ENCODE results near the gene OR6C1. TPM values are rescaled to one million over a fixed set of nuclear protein-coding genes. Genes with fewer than 3 reads are reported as not detected.
"Not testable (repeated sequence)": the region's sequence is repeated elsewhere in the genome, so short reads cannot be mapped to it uniquely, and the experiment has no call there.

OR6C1 gene
- total RNA-seq: not detected
- long read RNA-seq: 0 reads

DNA sequence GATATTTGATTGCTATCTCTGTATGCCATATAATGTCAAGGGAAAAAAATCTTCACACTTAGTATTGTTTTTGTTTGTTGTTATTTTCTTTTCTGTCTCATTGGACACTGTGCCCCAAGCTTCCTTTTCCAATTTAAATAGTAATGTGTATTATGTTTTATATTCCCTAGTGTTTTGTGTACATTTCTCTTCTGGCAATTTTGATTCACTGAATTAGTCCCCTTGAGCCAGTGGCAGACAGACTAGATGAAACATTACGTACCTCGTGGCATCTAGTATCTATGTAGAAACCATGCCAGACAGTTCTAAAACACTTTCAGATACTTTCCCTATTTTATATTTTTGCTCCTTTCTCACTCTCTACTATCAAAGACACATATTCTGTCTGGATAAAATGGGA, at the start of gene OR6C1:
Gene OR6C1, plus strand, starts transcription at position 301 of the 400 bp plus-strand sequence. CDS start 6,257 bp downstream, outside the sequence.
- no peak for DNase-seq
- TF ChIP-seq CTCF (IDR thresholded peaks at IDR 0.05; ENCODE audit: borderline replicate concordance): no peak
- H3K9me3 ChIP-seq (replicated peaks): peaks cover 2% of the 10 kb centered on the region
- H3K27me3 ChIP-seq (ENCODE audit: low read depth): no peaks in the 10 kb centered on the region
- no peaks in the 10 kb centered on the region for H3K4me1 ChIP-seq
- no peak within 1 kb of the TSS for H3K4me3 ChIP-seq
- no peak within 1 kb of the TSS for H3K27ac ChIP-seq (replicated peaks)
- intact Hi-C loops (cut with micrococcal nuclease): no loop called here
- no peaks in the 10 kb centered on the region for H3K36me3 ChIP-seq

DNA sequence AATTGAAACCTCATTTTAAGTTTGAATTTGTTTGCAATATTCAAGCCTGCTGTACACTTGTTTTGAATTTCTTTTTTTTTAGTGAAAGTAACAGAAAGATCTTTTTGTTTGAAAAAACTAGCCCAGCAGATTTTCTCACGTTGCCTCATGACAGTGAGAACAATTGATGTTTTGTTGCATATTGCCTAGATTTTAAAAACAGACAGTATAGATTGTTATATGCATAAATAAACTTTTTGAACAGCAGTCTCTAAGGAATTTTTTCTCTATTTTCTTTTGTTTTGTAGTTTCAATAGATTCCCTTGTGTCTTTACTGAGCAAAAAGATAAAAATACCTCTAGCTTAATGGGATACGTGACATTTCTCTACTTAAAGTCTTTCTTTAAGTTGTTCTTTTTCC, 33.2 kb upstream of the OR6C1 start:
- intact Hi-C loops (cut with micrococcal nuclease): no loop called here
- H3K27me3 ChIP-seq (ENCODE audit: low read depth): peaks cover 5% of the 10 kb centered on the region
- no peaks in the 10 kb centered on the region for H3K36me3 ChIP-seq
- TF ChIP-seq CTCF (IDR thresholded peaks at IDR 0.05; ENCODE audit: borderline replicate concordance): no peak
- no peak overlapping the region for H3K4me3 ChIP-seq
- peaks cover 14% of the 10 kb centered on the region for H3K9me3 ChIP-seq (replicated peaks)
- DNase-seq: no peak
- no peak overlapping the region for H3K27ac ChIP-seq (replicated peaks)
- H3K4me1 ChIP-seq: no peaks in the 10 kb centered on the region

- H3K27me3 ChIP-seq (ENCODE audit: low read depth): peaks cover 5% of the 10 kb centered on the region
- no peaks in the 10 kb centered on the region for H3K36me3 ChIP-seq
- no peak for TF ChIP-seq CTCF (IDR thresholded peaks at IDR 0.05; ENCODE audit: borderline replicate concordance)
- H3K27ac ChIP-seq (replicated peaks): no peak overlapping the region
- no peak overlapping the region for H3K4me3 ChIP-seq
- no peak for DNase-seq
- H3K9me3 ChIP-seq (replicated peaks): no peaks in the 10 kb centered on the region
- intact Hi-C loops (cut with micrococcal nuclease): no loop called here
- H3K4me1 ChIP-seq: no peaks in the 10 kb centered on the region
Observed at GRCh38 chr12:55289999-55290398, 24.1 kb upstream of the OR6C1 start.

DNA sequence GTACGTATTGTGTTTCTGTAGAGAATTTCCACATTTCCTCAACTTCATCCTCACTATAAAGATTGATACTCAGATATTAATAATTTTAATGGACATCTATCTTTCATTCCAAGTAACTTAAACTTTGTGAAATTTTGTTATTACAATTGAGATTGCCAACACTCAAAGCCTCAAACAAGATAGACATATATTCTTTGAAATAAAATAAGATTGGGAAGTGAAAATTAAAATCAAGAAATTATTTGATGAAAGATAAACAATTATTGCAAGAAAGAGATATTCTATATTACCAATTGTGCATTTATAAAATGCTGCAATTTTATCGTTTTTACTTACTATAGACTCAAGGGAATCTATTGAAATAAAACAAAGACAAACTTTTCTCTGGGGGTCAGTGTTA, 17.7 kb upstream of the OR6C1 start, which contains the start of gene OR6C6:
Gene OR6C6, minus strand, starts transcription at position 101 of the 400 bp plus-strand sequence. CDS start 1,337 bp downstream, outside the sequence.
- no peak for TF ChIP-seq CTCF (IDR thresholded peaks at IDR 0.05; ENCODE audit: borderline replicate concordance)
- Histone ChIP-seq H3K36me3 (no peaks in the 10 kb centered on the region), H3K4me1 (no peaks in the 10 kb centered on the region)

GRCh38 chr12:55320201-55320600, 6.1 kb downstream of the OR6C1 start:
- TF ChIP-seq CTCF (IDR thresholded peaks at IDR 0.05; ENCODE audit: borderline replicate concordance): no peak
- no peaks in the 10 kb centered on the region for H3K27me3 ChIP-seq (ENCODE audit: low read depth)
- H3K4me3 ChIP-seq: no peak overlapping the region
- no peak overlapping the region for H3K27ac ChIP-seq (replicated peaks)
- no peak for DNase-seq
- intact Hi-C loops (cut with micrococcal nuclease): no loop called here
- H3K4me1 ChIP-seq: no peaks in the 10 kb centered on the region
- no peaks in the 10 kb centered on the region for H3K9me3 ChIP-seq (replicated peaks)
- no peaks in the 10 kb centered on the region for H3K36me3 ChIP-seq

More for the DNA sequence above, 17.7 kb upstream of the OR6C1 start, which contains the start of gene OR6C6:
- Histone ChIP-seq H3K9me3 (replicated peaks) (peaks cover 6% of the 10 kb centered on the region), H3K27ac (replicated peaks) (no peak within 1 kb of the TSS), H3K27me3 (ENCODE audit: low read depth) (no peaks in the 10 kb centered on the region), H3K4me3 (no peak within 1 kb of the TSS)
- no peak for DNase-seq
- intact Hi-C loops (cut with micrococcal nuclease): no loop called here

DNA sequence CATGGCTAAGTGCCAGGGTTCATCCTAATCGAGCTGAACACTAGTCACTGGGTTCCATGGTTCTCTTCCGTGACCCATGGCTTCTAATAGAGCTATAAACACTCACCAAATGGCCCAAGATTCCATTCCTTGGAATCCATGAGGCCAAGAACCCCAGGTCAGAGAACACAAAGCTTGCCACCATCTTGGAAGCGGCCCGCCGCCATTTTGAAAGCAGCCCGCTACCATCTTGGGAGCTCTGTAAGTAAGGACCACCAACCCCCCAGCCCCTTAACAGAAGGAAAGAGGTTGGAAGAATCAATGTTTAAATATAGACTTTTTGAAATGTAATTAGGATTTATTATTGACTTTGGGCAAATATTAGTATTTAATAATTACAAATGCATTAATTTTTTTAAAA, 11.7 kb downstream of the OR6C1 start:
- not testable (repeated sequence) for H3K4me3 ChIP-seq

More for the DNA sequence above, 11.7 kb downstream of the OR6C1 start:
- H3K36me3 ChIP-seq; H3K27me3 ChIP-seq (ENCODE audit: low read depth); intact Hi-C loops (cut with micrococcal nuclease); DNase-seq; H3K9me3 ChIP-seq (replicated peaks); H3K27ac ChIP-seq (replicated peaks); H3K4me1 ChIP-seq: not testable (repeated sequence)

Measured in left ventricle myocardium inferior (tissue), 1 donor.